SU-DHL-6 (cell line): Measurements from ENCODE around the gene SDR42E1.

Source experiments
- CTCF ChIP-seq: fragments of 200-600 bp; sonication (generic); IDR thresholded peaks from one replicate; pipeline ENCODE4 v1.5.1; 2017; ENCODE audit warnings: antibody characterized with exemption, mild to moderate bottlenecking, low read length, moderate library complexity; ENCODE audit not compliant: insufficient read depth, poor library complexity, severe bottlenecking
- EZH2phosphoT487 ChIP-seq: fragments of 200-600 bp; sonication (generic), shearing (Covaris generic); conservative IDR thresholded peaks from 2 replicates; pipeline ENCODE4 v1.6.1; 2018; ENCODE audit warnings: mild to moderate bottlenecking, antibody characterized with exemption, low read length, moderate library complexity, mixed read lengths

GRCh38 chr16:82016964-82017363, 5.7 kb upstream of the SDR42E1 start:
- TF ChIP-seq CTCF (no peak), EZH2phosphoT487 (no peak)
